Heart left ventricle (tissue), 13 donors: ENCODE results near the gene DUSP19.

Experiments used
- CTCF ChIP-seq, 12 donors: fragments of 200-600 bp; sonication (generic) in 4 of 12; IDR thresholded peaks; one replicate each; pipeline versions ENCODE4 v1.5.0 to v1.8.0; 2018 to 2022; ENCODE audit warnings: antibody characterized with exemption in 12 of 12, mild to moderate bottlenecking in 5 of 12
- POLR2A ChIP-seq, 2 donors: fragments of 450-650 bp; IDR thresholded peaks; one replicate each; pipeline ENCODE4 v1.6.1; 2017; ENCODE audit warnings: antibody characterized with exemption in 2 of 2, mild to moderate bottlenecking in 2 of 2, moderate library complexity in 2 of 2
- donor health status: ischemic (EF 13 %, LVEDD 7.1; RV severe dilation, severe dysfunction).
- donor health status: DM: no; HTN: yes; CAD: no.
- donor health status: DM: no; HTN: no; CAD: no.
- donor health status: ischemic (EF 25% LVEDD 6.9; RV normal size, moderate dysfunction).
- donor health status: ischemic (EF 25% LVEDD 5.7; RV mildly dilated, moderate dysfunction).
- donor health status: ischemic (EF 35%, LVEDD 5.7; RV mildly dilated, moderate dysfunction).
- donor health status: nonischemic (EF 11% LVEDD 7.7; RV severe dilation, severe dysfunction).
- donor health status: DM: yes; HTN: yes; CAD: no.
- donor health status: PGD.
- donor health status: ischemic (EF 29% LVEDD 5.4; RV normal size, mild dysfunction).
- donor health status: nonischemic (EF 23%, LVEDD 6.1; RV moderate dilation, normal function).

GRCh38 chr2:183063083-183063482 is 15.5 kb upstream of the DUSP19 start:
- no peak for TF ChIP-seq CTCF (IDR thresholded peaks at IDR 0.05)
- no peak for TF ChIP-seq POLR2A (IDR thresholded peaks at IDR 0.05)
